ENCODE data around the gene NOL9.

The NOL9 gene

GRCh38 chr1:6505367-6506209, 48.7 kb downstream of the NOL9 start:
- in situ Hi-C loops (cut with MboI; ENCODE audit: low sequenced_read_pairs): no loop called here

GRCh38 chr1:6504887-6505286, 49.4 kb downstream of the NOL9 start:
- in situ Hi-C loops (cut with MboI; ENCODE audit: low sequenced_read_pairs): no loop called here

GRCh38 chr1:6503884-6504602, 50.3 kb downstream of the NOL9 start:
- in situ Hi-C loops (cut with MboI; ENCODE audit: low sequenced_read_pairs): no loop called here

DNA sequence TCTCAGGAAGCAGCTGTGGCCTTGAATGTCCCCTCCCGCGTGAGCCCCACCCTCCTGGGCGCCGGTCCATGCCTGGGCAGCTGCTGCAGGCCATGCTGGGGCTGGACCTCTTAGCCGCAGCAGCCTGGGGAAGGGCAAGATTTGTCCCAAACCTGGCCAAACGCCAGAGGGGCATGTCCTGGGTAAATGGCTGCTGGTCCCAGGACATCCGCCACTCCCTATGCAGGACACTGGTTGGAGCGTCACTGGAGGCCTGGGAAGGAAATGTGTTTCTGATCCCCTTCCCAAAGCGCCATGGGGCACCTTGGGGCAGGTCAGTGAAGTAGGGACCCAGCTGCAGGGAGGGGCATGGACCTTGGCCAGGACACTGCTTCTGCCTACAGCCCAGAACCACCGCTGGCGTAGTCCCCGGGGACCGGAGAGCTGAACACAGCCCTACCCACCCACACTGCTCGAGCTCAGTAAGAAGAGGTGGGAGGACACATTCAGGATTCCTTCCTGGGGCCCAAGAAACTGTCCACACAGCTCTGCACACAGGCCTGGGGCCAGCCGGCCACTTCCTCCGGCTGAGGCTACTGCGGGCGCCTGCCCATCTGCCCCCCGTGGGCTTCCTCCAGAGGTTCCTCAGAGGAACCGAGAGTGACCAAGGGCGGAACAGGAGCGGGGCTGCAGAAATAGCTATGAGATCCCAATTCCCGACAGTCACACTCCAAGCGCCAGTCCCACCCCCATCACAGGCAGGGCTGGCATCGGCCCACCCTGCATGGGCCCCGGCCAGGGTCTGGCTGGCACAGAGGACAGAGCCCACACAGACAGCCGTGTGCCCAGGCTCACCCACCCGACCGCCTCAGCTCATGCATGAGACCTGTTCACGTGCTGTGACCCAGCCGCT, 52.1 kb downstream of the NOL9 start:
- in situ Hi-C loops (cut with MboI; ENCODE audit: low sequenced_read_pairs): no loop called here

DNA sequence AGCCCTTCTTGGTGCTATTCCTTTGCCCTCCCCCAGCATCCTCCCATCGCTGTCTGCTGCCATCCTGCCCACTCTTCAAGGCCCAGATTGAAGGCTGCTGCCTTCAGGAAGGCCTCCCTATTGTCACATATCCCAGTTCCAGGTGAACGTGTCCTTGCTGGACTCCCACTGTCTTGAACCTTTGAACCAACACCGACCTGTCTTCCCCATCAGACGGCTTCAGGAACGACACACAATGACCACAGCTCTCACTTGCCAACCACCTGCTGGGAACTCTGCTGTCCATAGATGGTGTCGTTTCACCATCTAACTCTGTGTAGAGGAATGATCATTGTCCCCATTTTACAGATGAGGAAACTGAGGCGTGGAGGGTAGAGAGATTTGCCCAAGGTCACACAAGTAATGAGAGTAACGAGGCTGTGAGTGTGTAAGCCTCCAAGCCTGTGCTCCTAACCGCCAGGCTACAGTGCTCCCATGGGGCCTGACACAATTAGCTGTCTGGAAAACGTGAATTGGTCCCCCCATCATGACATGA, 53.0 kb downstream of the NOL9 start:
- in situ Hi-C loops (cut with MboI; ENCODE audit: low sequenced_read_pairs): no loop called here

- in situ Hi-C loops (cut with MboI; ENCODE audit: low sequenced_read_pairs): no loop called here
Measured at GRCh38 chr1:6500544-6501278, 53.6 kb downstream of the NOL9 start.

DNA sequence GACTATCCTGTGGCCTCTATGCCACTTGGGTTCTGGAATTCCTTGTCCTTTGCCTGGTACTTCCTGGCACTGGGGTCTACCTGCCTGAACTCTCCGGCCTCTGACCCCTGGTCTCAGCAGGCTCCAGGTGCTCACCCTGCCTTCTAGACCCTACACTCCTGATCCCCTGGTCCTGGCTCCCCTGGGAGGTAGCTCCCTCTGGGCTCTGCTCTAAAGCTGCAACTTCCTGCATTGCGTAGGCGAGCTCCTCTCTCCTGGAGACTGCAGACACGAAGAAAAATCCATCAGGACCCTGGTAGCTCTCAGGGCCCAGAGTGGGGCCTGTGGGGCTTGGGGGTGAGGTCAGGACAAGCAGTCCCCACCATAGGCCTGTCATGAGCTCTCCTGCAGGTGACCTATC, 55.0 kb downstream of the NOL9 start:
- in situ Hi-C loops (cut with MboI; ENCODE audit: low sequenced_read_pairs): loop anchor here (25.0 kb wide), 1 partner anchor 713 kb away; no protein-coding TSS in a partner anchor

DNA sequence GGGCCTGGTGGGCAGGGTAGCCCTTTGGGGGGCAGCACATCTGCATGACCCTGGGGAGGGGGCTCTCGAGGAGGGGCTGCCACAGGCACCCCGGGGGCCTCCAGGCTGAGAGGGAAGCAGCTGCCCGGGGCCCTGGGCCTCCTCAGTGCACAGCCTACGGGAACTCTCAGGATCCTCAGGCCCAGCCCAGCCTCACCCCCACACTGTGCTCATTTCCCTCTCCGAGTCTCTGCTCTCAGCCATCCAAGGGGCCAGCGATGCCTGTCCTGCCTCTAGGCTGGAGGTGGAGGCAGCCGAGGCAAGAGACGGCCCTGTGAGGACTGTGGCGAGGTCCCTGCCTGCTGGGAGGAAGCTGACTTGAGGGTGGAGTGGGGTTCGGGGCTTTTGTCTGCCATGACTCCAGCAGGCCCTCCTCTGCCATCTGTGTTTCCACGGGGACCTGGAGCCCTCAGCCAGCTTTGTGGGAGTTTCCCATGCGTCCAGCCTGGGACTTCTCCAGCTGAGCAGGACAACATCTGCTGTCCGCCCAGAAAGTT, 55.7 kb downstream of the NOL9 start:
- in situ Hi-C loops (cut with MboI; ENCODE audit: low sequenced_read_pairs): loop anchor here (25.0 kb wide), 1 partner anchor 714 kb away; no protein-coding TSS in a partner anchor

DNA sequence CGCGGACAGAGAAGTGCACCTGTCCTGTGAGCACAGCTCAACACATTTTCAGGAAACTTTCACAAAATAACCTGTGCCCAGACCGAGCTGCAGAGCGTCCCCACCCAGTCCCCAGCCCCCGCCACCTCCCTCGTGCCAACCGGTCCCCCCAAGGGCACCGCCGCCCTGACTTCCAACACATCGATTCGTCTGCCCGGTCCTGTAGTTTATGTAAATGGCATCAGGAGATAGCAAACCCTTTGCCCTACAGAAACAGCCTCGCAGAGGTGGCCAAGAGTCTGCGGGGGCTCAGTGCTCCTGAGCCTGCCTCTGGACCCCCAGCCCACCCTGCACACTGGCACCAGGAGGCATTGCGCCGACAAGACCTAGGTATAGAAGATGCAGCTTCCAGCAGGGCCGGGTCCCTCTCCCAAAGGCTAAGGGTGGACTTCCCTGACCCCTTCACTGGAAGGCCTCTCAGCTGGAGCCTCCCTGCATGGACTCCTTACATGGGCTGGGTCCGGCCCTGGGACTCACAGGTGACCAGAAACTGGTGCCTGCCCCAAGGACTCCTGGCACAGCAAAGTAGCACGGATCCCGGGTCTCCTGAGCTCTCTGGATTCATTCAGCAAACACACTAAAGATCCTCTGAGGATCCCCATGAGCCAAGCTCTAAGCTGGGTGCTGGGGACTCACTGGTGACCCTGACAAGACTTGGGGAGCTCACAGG, 56.3 kb downstream of the NOL9 start:
- in situ Hi-C loops (cut with MboI; ENCODE audit: low sequenced_read_pairs): loop anchor here (25.0 kb wide), 1 partner anchor 714 kb away; no protein-coding TSS in a partner anchor

DNA sequence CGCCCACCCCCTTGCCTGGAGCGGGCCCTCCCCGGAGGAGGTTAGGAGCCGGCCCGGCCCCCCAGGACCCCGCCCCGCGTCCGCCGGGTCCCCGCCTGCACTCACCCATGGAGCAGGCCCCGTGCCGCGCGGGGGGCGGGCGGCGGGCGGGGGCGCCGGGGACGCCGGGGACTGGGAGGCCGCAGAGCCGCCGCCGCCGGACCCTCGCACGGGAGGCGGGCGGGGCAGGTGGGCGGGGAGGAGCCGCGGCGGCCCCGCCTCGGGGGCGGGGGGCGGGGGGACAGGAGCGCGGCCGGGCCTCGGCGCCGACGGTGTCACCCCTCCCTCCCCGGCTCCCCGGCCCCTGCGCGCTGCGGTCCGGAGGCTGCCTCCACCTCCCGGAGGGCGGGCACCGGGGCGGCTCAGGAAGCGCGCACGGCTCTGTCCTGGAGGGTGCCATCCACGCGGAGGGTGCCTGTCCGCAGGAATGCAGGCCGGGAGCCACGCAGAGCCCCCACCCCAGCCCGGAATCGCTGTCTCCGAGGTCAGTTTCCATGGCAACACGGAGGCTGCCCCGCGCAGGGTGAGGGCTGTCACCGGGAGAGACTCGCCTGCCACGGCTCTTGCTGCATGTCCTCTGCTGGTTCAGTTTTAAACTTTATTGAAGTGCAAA, 57.0 kb downstream of the NOL9 start:
- in situ Hi-C loops (cut with MboI; ENCODE audit: low sequenced_read_pairs): loop anchor here (25.0 kb wide), 1 partner anchor 715 kb away; no protein-coding TSS in a partner anchor

- in situ Hi-C loops (cut with MboI; ENCODE audit: low sequenced_read_pairs): loop anchor here (25.0 kb wide), 1 partner anchor 715 kb away; no protein-coding TSS in a partner anchor
Measured at GRCh38 chr1:6496890-6497214, 57.5 kb downstream of the NOL9 start.

- in situ Hi-C loops (cut with MboI; ENCODE audit: low sequenced_read_pairs): loop anchor here (25.0 kb wide), 1 partner anchor 716 kb away; no protein-coding TSS in a partner anchor
Measured at GRCh38 chr1:6496365-6496721, 58.0 kb downstream of the NOL9 start.

DNA sequence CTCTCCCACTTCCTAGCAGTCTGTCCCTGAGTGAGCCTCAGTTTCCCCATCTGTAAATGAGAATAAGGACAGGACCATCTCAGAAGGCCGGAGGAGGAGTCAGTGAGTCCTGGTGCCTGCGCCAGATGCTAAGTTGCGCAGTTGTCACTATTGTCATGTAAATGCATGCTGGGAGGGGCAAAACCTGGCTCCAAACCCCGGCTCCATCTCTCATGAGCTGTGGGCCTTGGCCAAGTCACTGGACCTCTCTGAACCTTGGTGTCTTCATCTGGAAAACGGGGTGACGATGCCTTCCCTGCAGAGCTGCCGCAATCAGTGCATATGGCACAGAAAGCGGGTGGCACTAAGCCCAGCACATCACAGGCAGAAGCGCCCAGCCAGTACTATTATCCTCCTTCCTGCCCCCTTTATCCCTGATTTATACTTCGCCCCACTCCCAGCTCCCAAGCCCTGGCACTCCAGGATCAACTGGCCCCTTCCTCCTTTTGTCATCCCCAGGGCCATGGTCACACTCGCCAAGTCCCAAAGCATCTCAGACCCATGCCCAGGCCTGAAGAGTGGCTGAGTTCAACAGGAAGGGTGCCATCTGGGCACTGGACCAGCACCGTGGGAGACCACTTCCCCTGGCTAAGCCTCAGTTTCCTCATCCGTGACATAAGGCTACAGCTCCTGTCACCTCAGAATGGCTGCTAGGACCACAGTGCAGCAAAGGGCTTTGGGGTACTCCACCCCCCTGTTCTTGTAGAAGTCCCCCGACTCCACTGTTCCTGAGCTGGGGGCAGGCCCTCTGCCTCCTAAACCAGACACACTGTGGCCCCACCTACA, 58.6 kb downstream of the NOL9 start:
- in situ Hi-C loops (cut with MboI; ENCODE audit: low sequenced_read_pairs): loop anchor here (25.0 kb wide), 1 partner anchor 717 kb away; no protein-coding TSS in a partner anchor

GRCh38 chr1:6495041-6495441, 59.3 kb downstream of the NOL9 start:
- in situ Hi-C loops (cut with MboI; ENCODE audit: low sequenced_read_pairs): loop anchor here (25.0 kb wide), 1 partner anchor 717 kb away; no protein-coding TSS in a partner anchor

- in situ Hi-C loops (cut with MboI; ENCODE audit: low sequenced_read_pairs): loop anchor here (25.0 kb wide), 1 partner anchor 718 kb away; no protein-coding TSS in a partner anchor
Measured at GRCh38 chr1:6494627-6495026, 59.7 kb downstream of the NOL9 start.

GRCh38 chr1:6493834-6494223, 60.5 kb downstream of the NOL9 start:
- in situ Hi-C loops (cut with MboI; ENCODE audit: low sequenced_read_pairs): loop anchor here (25.0 kb wide), 1 partner anchor 718 kb away; no protein-coding TSS in a partner anchor

GRCh38 chr1:6491966-6492365, 62.3 kb downstream of the NOL9 start:
- in situ Hi-C loops (cut with MboI; ENCODE audit: low sequenced_read_pairs): loop anchor here (25.0 kb wide), 1 partner anchor 720 kb away; no protein-coding TSS in a partner anchor
